Natural killer cell (primary cell): Measurements from ENCODE around the gene PALLD. TPM values are rescaled to one million over a fixed set of nuclear protein-coding genes. Genes with fewer than 3 reads are reported as not detected.

Experiments
- ATAC-seq, 3 donors: fragments of 150-1000 bp in 2 of 3; fragments of 200-7000 bp in 1 of 3; cut with Tn5 transposase; 1 replicate in 1 of 3; 2 replicates in 2 of 3; pipeline ENCODE4 v1.10.0; 2021; ENCODE audit warnings: mild to moderate bottlenecking in 2 of 3, moderate library complexity in 2 of 3
- DNase-seq, 2 donors: peaks; one replicate each; pipeline versions ENCODE4 v3.0.0 to v3.0.0-alpha.2; 2013 to 2021; ENCODE audit warnings: mixed read lengths in 1 of 2
- H3K27ac ChIP-seq: one replicate; pipeline ENCODE4 v1.5.1; 2013; ENCODE audit warnings: mild to moderate bottlenecking, low read length
- H3K27me3 ChIP-seq: one replicate; pipeline ENCODE4 v1.6.1; 2013; ENCODE audit warnings: low read length; ENCODE audit not compliant: control insufficient read depth, insufficient read depth
- H3K36me3 ChIP-seq: one replicate; pipeline ENCODE4 v1.6.1; 2013; ENCODE audit warnings: low read length; ENCODE audit not compliant: control insufficient read depth, insufficient read depth
- H3K4me1 ChIP-seq: one replicate; pipeline ENCODE4 v1.6.1; 2013; ENCODE audit warnings: low read length; ENCODE audit not compliant: control insufficient read depth, insufficient read depth
- H3K4me3 ChIP-seq: one replicate; pipeline ENCODE4 v1.5.1; 2013; ENCODE audit warnings: low read length
- H3K9me3 ChIP-seq: one replicate; pipeline ENCODE4 v1.6.1; 2013; ENCODE audit warnings: low read length; ENCODE audit not compliant: control insufficient read depth, insufficient read depth
- H3K27ac Mint-ChIP-seq, 2 donors: one replicate each; pipeline ENCODE4 v1.8.0; 2022; ENCODE audit warnings: mild to moderate bottlenecking in 2 of 2, mixed read lengths in 2 of 2, moderate library complexity in 1 of 2
- H3K27me3 Mint-ChIP-seq, 2 donors: one replicate each; pipeline ENCODE4 v1.8.0; 2022; ENCODE audit warnings: low read depth in 2 of 2, mixed read lengths in 2 of 2
- H3K36me3 Mint-ChIP-seq: one replicate; pipeline ENCODE4 v1.8.0; 2022; ENCODE audit warnings: mixed read lengths
- H3K4me1 Mint-ChIP-seq, 2 donors: one replicate each; pipeline ENCODE4 v1.8.0; 2022; ENCODE audit warnings: mixed read lengths in 2 of 2
- H3K4me3 Mint-ChIP-seq: one replicate; pipeline ENCODE4 v1.8.0; 2022; ENCODE audit warnings: mild to moderate bottlenecking, moderate library complexity, mixed read lengths
- H3K9me3 Mint-ChIP-seq, 2 donors: one replicate each; pipeline ENCODE4 v1.8.0; 2022; ENCODE audit warnings: mixed read lengths in 2 of 2
- WGBS: methylation state at CpG from one replicate; pipeline ENCODE4 v1.1.7; 2013; ENCODE audit warnings: missing lambda C conversion rate; ENCODE audit not compliant: insufficient coverage; 5-methylcytosine and 5-hydroxymethylcytosine counted together
- intact Hi-C: fragments of 100-400 bp; cut with micrococcal nuclease; formaldehyde crosslinking; loops from one replicate; pipeline ENCODE4 v1.14.2; 2022
- total RNA-seq, 4 donors: library from RNA; stranded (reverse); fragments of 120-200 nt in 1 of 4; gene quantifications; one replicate each; pipeline versions ENCODE4 v1.2.3 to v1.2.4, GENCODE V29; 2013 to 2022
- TF ChIP-seq, protein P1 (sequence below): fragments of 200-600 bp; IDR thresholded peaks from one replicate; pipeline ENCODE4 v1.8.0; 2022; ENCODE audit warnings: antibody characterized with exemption

PALLD gene
- total RNA-seq, 3 donors from 2014 or later (not counting 1 experiment from before 2014, with no cell fraction given): 15.1 to 25.4 (median 22.8) TPM

DNA sequence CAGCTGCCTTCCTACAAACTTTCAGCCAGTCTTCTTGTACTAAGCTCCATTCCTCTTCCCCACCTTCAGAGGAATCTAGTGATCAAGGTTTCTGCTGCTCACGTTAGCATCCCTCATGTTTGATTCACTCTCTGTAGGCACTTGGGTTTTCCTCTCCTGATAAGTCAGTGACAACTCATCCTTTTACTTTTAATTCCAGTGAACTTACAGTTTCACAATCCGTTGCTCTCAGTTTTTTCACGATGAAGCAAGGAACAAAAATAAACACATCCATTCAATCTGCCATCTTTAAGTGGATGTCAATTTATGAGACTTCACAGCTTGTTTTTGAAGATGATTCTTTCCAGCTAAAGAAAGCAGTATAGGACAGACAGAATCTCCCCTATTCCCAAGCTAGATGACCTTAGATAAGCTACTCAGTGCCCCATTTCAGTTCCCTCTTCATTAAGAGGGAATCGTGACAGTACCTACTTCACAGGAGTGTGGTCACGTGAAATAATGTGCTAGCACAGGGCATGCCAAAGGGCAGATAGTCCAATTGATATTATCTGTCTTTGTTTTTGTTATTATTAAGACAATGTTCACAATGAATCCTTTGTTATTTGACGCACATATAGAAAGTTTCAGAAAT is 234.3 kb downstream of the PALLD start:
- no peak for ATAC-seq
- TF ChIP-seq, protein P1, sequence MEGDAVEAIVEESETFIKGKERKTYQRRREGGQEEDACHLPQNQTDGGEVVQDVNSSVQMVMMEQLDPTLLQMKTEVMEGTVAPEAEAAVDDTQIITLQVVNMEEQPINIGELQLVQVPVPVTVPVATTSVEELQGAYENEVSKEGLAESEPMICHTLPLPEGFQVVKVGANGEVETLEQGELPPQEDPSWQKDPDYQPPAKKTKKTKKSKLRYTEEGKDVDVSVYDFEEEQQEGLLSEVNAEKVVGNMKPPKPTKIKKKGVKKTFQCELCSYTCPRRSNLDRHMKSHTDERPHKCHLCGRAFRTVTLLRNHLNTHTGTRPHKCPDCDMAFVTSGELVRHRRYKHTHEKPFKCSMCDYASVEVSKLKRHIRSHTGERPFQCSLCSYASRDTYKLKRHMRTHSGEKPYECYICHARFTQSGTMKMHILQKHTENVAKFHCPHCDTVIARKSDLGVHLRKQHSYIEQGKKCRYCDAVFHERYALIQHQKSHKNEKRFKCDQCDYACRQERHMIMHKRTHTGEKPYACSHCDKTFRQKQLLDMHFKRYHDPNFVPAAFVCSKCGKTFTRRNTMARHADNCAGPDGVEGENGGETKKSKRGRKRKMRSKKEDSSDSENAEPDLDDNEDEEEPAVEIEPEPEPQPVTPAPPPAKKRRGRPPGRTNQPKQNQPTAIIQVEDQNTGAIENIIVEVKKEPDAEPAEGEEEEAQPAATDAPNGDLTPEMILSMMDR: no peak
- Histone ChIP-seq H3K27me3 (peaks cover 2% of the 10 kb centered on the region), H3K36me3 (no peaks in the 10 kb centered on the region), H3K4me3 (no peak overlapping the region), H3K9me3 (no peaks in the 10 kb centered on the region), H3K27ac (no peak overlapping the region), H3K4me1 (no peaks in the 10 kb centered on the region)
- H3K4me1 Mint-ChIP-seq: no peaks in the 10 kb centered on the region
- no peak overlapping the region for H3K27ac Mint-ChIP-seq
- H3K27me3 Mint-ChIP-seq: peaks cover 15 to 44% of the 10 kb centered on the region in 2 donors
- WGBS: 88% methylated on average over 5 of the region's 6 CpGs
- no peak overlapping the region for H3K4me3 Mint-ChIP-seq
- H3K9me3 Mint-ChIP-seq: no peaks in the 10 kb centered on the region
- intact Hi-C loops: no loop called here
- DNase-seq: no peak
- H3K36me3 Mint-ChIP-seq: peaks cover 12% of the 10 kb centered on the region

DNA sequence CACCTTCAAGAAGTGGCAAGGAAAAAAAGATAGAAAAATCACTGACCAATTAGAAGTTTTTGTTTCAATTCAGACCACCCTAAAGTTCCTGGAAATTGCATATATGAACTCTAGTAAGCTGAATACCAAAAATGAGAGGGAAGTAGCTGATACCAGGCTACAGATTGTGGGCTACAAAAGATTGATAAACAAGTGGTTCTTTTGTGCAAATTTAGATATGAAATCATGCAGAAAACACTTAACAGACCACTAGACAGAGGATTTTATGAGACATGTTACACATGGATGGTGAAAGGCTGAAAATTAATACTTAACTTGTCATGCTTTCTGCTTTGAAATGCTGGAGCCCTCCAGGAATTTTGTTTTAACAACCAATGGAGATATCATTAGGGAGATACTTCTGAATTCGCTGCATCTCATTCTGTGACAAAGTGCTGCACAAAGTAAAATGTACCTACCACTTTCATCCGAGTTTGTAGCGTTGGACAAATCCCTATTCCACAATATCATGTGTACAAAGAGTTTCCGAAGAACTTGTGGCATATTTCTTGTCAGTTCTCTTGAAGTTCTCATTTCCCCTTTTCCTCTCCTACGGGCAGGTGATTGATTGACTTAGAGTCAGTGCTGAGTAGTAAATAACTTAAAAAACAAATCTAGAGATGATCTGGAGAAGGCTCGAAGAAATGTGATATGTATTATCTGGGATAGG is 235.0 kb downstream of the PALLD start:
- ATAC-seq: no peak
- peaks cover 12% of the 10 kb centered on the region for H3K36me3 Mint-ChIP-seq
- H3K4me1 Mint-ChIP-seq: no peaks in the 10 kb centered on the region
- no peak overlapping the region for H3K4me3 ChIP-seq
- H3K9me3 ChIP-seq: no peaks in the 10 kb centered on the region
- H3K9me3 Mint-ChIP-seq: no peaks in the 10 kb centered on the region
- H3K4me1 ChIP-seq: no peaks in the 10 kb centered on the region
- TF ChIP-seq, protein P1: no peak
- no peak overlapping the region for H3K27ac ChIP-seq
- H3K27me3 ChIP-seq: peaks cover 2% of the 10 kb centered on the region
- H3K4me3 Mint-ChIP-seq: no peak overlapping the region
- WGBS: 55% methylated on average over 5 of the region's 6 CpGs
- H3K27me3 Mint-ChIP-seq: peaks cover 15 to 44% of the 10 kb centered on the region in 2 donors
- intact Hi-C loops: no loop called here
- H3K36me3 ChIP-seq: no peaks in the 10 kb centered on the region
- H3K27ac Mint-ChIP-seq: no peak overlapping the region
- DNase-seq: no peak

DNA sequence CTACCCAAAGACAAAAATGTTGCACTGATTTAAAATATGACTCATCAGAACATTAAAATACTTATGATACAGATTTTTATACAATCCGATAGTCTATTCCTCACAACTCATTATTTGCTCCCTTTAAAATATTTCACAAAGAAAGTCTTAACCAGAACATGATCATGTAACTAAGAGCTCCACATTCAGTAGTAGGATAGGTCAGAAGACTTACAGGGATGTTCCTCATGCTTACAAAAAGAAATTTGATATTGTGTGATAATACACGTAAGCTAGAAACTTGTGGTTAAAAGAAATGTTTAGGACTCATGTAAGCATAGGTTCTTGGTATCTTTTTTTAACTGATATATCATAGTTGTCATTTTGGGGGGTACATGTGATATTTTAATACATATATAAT is 235.9 kb downstream of the PALLD start:
- H3K27ac Mint-ChIP-seq: no peak overlapping the region
- Histone ChIP-seq H3K9me3 (no peaks in the 10 kb centered on the region), H3K4me3 (no peak overlapping the region), H3K27me3 (peaks cover 2% of the 10 kb centered on the region), H3K4me1 (no peaks in the 10 kb centered on the region), H3K36me3 (no peaks in the 10 kb centered on the region), H3K27ac (no peak overlapping the region)
- H3K4me3 Mint-ChIP-seq: no peak overlapping the region
- intact Hi-C loops: no loop called here
- H3K36me3 Mint-ChIP-seq: peaks cover 12% of the 10 kb centered on the region
- peaks cover 15 to 40% of the 10 kb centered on the region in 2 donors for H3K27me3 Mint-ChIP-seq
- H3K9me3 Mint-ChIP-seq: no peaks in the 10 kb centered on the region
- WGBS: 100% methylated on average over 1 of the region's 2 CpGs
- ATAC-seq (no peak), DNase-seq (no peak)
- H3K4me1 Mint-ChIP-seq: no peaks in the 10 kb centered on the region
- TF ChIP-seq, protein P1: no peak
